KMS-11 (cell line): Measurements from ENCODE around the gene UBE2I.

Source experiments
- H2AFZ ChIP-seq: fragments of 200-600 bp; sonication (generic); 2 replicates; pipeline ENCODE4 v1.6.1; 2016; ENCODE audit warnings: antibody characterized with exemption, mixed run types, low read depth
- H3K27ac ChIP-seq: fragments of 200-600 bp; sonication (generic); 2 replicates; pipeline ENCODE4 v1.6.1; 2016; ENCODE audit warnings: mild to moderate bottlenecking, mixed run types
- H3K27me3 ChIP-seq: fragments of 200-600 bp; sonication (generic); 2 replicates; pipeline ENCODE4 v1.6.1; 2017; ENCODE audit warnings: mild to moderate bottlenecking, low read depth, mixed run types, moderate library complexity; ENCODE audit not compliant: insufficient read depth
- H3K36me3 ChIP-seq: fragments of 200-600 bp; sonication (generic); 2 replicates; pipeline ENCODE4 v1.6.1; 2017; ENCODE audit warnings: mild to moderate bottlenecking, mixed run types; ENCODE audit not compliant: insufficient read depth
- H3K4me1 ChIP-seq: fragments of 200-600 bp; sonication (generic); 2 replicates; pipeline ENCODE4 v1.6.1; 2016; ENCODE audit warnings: mild to moderate bottlenecking, low read depth, mixed run types; ENCODE audit not compliant: poor library complexity, severe bottlenecking
- H3K4me2 ChIP-seq: fragments of 200-600 bp; sonication (generic); 2 replicates; pipeline ENCODE4 v1.7.0; 2016; ENCODE audit warnings: mild to moderate bottlenecking, mixed run types
- H3K4me3 ChIP-seq: fragments of 200-600 bp; sonication (generic); IDR thresholded peaks from 2 replicates; pipeline ENCODE4 v1.6.1; 2017; ENCODE audit warnings: low read depth, low read length, mixed read lengths; ENCODE audit not compliant: insufficient read depth
- H3K79me2 ChIP-seq: fragments of 200-600 bp; sonication (generic); 2 replicates; pipeline ENCODE4 v1.6.1; 2016; ENCODE audit warnings: low read depth, mixed run types; ENCODE audit not compliant: insufficient read depth
- H3K9ac ChIP-seq: fragments of 200-600 bp; sonication (generic); 2 replicates; pipeline ENCODE4 v1.6.1; 2016; ENCODE audit warnings: mild to moderate bottlenecking, mixed run types
- H4K20me1 ChIP-seq: fragments of 200-600 bp; sonication (generic); 2 replicates; pipeline ENCODE4 v1.6.1; 2016; ENCODE audit warnings: mild to moderate bottlenecking, mixed run types; ENCODE audit not compliant: insufficient read depth
- CTCF ChIP-seq: fragments of 200-600 bp; sonication (generic); conservative IDR thresholded peaks from 2 replicates; pipeline ENCODE4 v1.6.1; 2017; ENCODE audit warnings: low read depth, mild to moderate bottlenecking, antibody characterized with exemption, low read length, moderate library complexity, mixed read lengths

UBE2I gene

DNA sequence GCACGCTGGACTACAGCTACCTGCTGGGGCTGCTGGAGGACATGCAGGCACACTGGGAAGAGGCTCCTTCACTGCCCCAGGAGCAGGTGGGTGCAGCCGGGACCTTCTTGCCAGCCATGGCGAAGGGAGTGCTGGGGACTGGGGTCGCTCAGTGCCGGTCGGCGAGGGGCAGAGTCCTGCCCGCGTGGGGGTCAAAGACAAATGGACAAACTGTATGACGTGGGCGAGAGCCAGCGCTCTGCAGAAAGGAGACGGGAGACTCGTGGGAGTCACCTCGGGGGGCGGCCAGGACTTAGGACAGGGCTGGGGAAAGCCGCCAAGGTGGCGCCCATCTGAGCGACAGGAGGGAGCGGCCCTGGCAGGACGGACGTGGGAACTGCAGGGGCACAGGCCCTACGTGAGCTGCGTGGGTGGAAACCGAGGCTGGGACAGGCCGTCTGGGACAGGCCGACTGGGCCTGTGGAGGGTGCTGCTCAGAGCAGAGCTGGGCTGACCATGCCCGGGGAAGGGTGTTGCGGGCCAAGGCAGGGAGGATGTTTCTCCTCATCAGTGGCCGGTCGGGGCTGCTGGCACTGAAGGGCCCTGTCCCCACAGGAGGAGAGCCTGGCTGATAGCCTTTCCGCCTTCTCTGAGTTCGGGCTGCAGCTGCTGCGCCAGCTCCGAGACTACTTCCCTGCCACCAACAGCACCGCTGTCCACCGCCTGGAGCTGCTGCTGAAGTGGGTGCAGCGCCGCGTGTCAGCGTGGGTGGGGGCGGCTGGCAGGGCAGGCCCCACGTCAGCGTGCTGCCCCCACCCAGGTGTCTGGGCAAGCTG is 34.2 kb downstream of the UBE2I start:
- no peak for TF ChIP-seq CTCF
- H3K36me3 ChIP-seq, result no peaks in the 10 kb centered on the region
- H3K9ac ChIP-seq, result no peak overlapping the region
- peak overlapping the region; percentile 78 for H3K4me2 ChIP-seq
- H3K27ac ChIP-seq, result no peak overlapping the region
- peak overlapping the region; percentile 36; the same call in 1 of the 2 replicates for H2AFZ ChIP-seq
- H3K79me2 ChIP-seq, result no peaks in the 10 kb centered on the region
- H4K20me1 ChIP-seq, result no peaks in the 10 kb centered on the region
- H3K4me3 ChIP-seq, result no peak overlapping the region
- H3K27me3 ChIP-seq, result peaks cover 36% of the 10 kb centered on the region
- peaks cover 20% of the 10 kb centered on the region for H3K4me1 ChIP-seq

DNA sequence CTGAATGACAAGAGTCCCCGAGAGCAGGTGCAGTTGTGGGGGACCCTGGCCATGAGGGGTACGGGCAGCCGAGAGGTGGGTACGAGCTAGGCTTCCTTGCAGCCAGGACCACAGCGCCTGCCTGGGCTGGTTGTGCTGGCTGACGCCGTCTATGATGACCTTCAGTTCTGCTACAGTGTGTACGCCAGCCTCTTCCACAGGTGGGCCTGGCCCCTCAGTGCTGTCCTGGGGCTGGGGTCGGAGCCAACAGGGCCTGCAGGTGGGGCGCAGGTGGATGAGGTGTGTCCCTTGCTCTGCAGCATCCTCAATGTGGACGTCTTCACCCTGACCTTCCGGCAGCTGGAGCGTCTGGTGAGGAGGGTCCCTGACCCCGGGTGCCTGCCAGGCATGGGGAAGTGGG is 35.1 kb downstream of the UBE2I start:
- no peaks in the 10 kb centered on the region for H3K36me3 ChIP-seq
- no peaks in the 10 kb centered on the region for H3K79me2 ChIP-seq
- peaks cover 27% of the 10 kb centered on the region for H3K27me3 ChIP-seq
- H3K27ac ChIP-seq, result no peak overlapping the region
- no peak overlapping the region for H3K4me2 ChIP-seq
- H3K4me3 ChIP-seq, result no peak overlapping the region
- no peak overlapping the region for H3K9ac ChIP-seq
- no peaks in the 10 kb centered on the region for H4K20me1 ChIP-seq
- H2AFZ ChIP-seq, result no peak overlapping the region
- H3K4me1 ChIP-seq, result peaks cover 19% of the 10 kb centered on the region
- no peak for TF ChIP-seq CTCF

- Histone ChIP-seq H4K20me1 (no peaks in the 10 kb centered on the region), H3K9ac (no peak overlapping the region), H3K36me3 (no peaks in the 10 kb centered on the region), H3K4me1 (peaks cover 19% of the 10 kb centered on the region), H2AFZ (no peak overlapping the region), H3K4me3 (no peak overlapping the region), H3K79me2 (no peaks in the 10 kb centered on the region), H3K27ac (no peak overlapping the region), H3K27me3 (peaks cover 25% of the 10 kb centered on the region), H3K4me2 (no peak overlapping the region)
- no peak for TF ChIP-seq CTCF
These were observed 35.7 kb downstream of the UBE2I start for GRCh38 chr16:1345087-1345486.

DNA sequence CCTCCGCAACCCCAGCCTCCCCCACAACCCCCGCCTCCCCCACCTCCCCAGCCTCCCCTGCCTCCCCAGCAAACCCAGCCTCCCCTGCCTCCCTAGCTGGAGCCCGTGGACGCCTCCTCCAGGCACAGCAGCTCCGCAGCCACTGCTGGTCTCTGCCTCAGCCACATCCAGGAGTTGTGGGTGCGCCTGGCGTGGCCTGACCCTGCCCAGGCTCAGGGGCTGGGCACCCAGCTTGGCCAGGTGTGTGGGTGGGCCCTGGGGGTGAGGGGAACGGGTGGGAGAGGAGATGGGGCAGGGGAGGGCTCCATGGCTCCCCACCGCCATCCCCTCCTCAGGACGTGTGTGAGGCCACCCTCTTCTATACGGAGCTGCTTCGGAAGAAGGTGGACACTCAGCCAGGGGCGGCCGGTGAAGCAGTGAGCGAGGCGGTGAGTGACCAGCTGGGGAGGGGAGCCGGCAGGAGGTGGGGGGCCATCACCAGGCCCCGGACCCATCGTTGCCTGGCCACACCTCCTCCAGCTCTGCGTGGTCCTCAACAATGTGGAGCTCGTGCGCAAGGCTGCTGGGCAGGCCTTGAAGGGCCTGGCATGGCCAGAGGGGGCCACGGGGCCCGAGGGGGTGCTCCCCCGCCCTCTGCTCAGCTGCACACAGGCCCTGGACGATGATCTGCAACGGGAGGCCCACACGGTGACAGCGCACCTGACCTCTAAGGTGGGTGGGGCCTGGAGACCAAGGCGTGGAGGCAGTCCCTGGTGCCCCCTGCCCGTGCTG is 36.4 kb downstream of the UBE2I start:
- no peaks in the 10 kb centered on the region for H4K20me1 ChIP-seq
- H2AFZ ChIP-seq, result no peak overlapping the region

More for the DNA sequence above, 36.4 kb downstream of the UBE2I start:
- Histone ChIP-seq H3K9ac (no peak overlapping the region), H3K27ac (no peak overlapping the region), H3K27me3 (peaks cover 21% of the 10 kb centered on the region), H3K4me3 (no peak overlapping the region), H3K4me2 (no peak overlapping the region), H3K36me3 (no peaks in the 10 kb centered on the region), H3K4me1 (peaks cover 25% of the 10 kb centered on the region), H3K79me2 (no peaks in the 10 kb centered on the region; the same call in 1 of the 2 replicates)
- TF ChIP-seq CTCF, result no peak
